HG03039 (cell line): ENCODE measurements around the gene RNF220.
A peak's percentile ranks its signal among the peaks of the same experiment; 100 is the strongest.

Experiments used
- ATAC-seq: cut with Tn5 transposase; IDR thresholded peaks from one replicate; pipeline ENCODE4 v1.9.1; 2021; ENCODE audit warnings: mild to moderate bottlenecking, moderate library complexity; ENCODE audit not compliant: unreplicated experiment

RNF220 gene

DNA sequence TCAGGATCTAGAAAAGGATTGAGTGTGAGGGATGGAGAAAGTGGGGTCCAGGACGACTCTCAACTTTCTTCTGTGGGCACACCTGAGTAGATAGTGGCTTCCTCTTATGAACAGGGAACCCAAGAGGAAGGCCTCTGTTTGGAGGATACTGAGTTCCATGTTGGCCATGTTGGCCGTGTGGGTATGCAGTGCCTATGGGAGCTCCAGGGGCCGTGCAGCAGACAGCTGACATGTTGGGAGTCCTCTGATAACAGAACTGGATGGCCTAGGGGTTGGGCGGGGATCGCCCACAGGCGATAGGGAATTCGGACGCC, 226.2 kb downstream of the RNF220 start:
- ATAC-seq, result peak; percentile 4

DNA sequence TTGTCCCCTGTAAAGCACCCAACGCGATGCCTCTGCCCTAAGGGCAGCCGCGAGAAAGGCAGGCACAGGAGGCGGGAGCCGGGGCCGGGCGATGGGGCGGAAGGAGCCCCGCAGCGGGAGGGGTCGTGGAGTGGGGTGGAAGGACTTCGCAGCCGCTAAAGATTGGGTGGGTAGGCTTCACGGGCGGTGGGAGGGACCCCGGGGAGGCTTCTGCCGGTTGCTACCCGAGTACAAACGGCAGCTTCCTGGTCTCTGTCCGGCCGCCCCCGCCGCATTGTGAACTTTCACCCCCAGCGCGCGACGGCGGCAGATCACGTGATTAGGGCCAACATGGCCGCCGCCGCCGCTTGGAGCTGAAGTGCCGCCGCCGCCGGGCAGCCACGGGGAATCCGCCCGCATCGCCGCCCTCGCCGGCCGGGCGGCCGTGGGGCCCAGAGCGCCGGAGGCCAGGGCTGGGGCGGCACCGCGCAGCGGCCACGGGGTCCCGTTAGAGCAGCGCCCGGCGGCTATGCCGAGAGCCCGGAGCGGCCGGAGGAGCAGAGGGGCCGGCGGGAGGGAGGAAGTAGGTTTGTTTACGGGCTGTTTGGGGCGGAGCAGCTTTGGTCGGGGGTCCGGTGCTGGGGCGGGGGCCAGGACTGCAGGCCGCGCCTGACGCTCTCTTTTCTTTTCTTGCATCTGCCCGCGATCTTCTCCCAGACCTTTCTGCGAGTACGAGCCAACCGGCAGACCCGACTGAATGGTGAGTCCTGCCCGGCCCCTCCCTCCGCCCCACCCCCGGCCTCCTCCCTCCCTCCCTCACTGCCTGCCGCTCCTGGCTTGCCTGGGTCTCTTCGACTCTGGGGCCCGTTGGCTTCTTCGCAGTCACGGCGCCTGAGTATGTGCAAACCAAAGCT, 226.8 kb downstream of the RNF220 start:
- peak; percentile 52 for ATAC-seq

DNA sequence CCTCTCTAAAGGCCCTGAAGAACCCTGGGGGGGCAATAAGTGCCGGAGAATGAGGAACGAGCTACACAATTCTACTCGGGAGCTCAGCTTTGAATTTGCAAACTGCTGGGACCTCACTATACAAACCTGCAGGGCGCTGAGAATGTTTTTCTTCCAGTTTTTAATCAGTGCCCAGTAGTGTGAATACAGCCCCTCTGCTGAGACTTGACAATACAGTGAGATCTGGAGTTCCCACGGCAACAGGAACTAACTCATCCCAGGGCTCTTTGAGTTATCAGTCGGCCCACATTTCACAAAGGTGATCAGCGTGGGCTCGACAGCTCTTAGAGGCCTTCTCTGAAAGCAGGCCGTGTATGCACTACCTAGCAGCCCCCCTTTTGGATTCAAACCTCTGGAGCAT, 227.5 kb downstream of the RNF220 start:
- ATAC-seq, result no peak

DNA sequence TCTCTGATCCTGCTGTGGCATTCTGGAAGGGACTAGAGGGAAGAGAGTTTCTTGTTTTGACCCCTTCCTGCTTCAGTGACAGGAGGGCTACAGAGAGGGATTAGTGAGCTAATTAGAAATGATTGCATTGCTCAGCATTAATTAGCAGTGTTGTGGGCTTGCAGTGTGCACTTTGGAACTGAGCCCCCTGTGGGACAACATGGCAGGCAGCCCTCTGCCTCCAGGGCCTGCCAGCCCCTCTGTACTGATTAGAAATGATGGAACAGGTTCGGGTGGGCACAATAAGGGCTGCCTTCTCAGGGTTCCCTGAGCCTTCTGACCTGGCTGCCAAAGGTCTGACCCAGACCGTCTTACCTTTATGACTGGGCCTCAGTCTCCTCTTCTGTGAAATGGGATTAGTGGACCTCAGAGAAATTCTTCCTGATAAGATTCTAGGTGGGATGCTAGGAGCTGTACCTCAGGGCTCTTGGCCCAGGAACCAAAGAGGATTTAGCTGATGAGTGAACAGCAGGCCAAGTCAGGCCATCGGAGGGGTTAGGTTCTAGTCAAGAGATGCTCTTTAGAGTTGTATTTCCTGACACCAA, 229.6 kb downstream of the RNF220 start:
- ATAC-seq, result no peak

DNA sequence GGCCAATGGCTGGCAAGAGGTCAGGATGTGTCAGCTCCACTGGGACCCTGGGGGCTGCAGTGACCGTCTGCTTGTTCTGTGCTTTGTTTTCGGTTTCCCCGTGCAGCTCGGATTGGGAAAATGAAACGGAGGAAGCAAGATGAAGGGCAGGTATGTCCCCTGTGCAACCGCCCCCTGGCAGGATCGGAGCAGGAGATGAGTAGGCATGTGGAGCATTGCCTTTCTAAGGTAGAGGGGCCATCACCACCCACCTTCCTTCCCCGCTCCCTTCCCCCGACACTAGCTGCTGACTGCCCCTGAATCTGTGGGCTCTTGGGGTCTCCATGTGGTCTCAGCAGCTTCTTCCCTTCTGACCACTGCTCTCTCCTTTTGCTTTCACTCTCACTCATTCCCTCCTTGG, 230.4 kb downstream of the RNF220 start:
- ATAC-seq, result no peak

DNA sequence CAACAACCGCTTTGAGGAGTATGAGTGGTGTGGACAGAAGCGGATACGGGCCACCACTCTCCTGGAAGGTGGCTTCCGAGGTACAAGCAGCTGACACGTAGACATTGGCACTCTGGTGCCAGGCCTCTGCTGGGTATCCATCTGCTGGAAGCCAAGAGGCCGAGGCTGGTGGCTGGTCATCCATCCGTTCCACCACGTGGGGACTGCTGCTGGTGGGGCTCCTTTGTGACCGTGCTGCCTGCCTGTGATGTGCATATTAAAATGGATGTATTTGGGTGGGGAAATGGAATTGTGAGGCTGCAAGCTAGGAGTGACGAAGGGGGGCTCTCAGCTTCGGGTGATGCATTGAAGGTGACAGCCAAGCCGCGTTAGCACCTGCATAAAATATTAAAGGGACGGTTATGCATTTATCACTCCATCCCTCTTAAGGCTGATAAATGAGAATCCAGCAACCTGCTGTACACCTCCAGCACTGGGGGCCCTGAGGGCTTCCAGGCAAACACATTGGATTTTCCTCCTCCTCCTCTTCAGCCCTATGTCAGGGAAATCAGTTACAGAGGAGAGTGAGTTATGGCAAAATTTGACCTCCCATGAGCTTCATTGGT, 231.1 kb downstream of the RNF220 start:
- no peak for ATAC-seq

DNA sequence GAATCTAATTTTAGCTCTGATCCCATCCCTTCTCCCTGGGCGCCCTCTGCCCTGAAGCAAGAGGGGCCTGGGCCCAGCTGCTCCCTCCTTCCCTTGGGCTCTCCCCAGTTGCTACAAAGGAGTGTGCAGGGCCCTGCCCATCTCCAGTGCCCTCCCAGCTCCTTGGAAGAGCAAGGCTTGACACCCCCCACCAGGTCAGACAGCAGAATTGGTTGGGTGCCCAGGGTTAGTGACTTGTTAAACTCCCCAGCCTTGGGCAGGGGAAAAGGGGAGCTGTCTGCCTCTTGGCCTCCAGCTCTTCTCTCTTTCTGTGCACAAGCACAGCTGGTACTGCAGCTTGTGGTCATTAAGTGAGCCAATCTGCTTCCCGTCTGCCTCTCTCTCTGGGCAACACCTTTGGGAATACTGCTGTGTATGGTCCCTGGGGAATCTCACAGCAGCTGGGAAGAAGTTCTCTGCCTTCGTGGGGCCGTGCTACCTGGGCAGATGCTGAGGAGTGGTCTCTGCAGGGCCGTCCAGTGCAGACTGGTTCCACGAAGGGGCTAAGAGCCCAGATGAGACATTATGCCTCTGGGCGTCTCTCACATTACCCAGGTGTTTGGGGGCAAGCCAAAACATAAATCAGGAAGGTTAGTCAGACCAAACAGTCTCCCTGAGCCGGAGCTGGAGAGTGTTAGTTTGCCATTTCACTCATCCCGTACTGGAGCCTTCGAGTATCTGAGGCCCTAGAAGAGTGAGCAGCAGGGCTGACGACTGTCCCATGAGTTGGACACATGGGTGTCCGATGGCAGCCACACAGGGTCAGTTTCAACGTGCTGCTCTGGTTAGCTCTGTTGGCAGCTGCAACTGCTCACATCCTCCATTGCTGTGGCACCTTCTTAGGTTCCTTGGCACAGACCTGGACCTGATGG, 231.9 kb downstream of the RNF220 start:
- no peak for ATAC-seq

DNA sequence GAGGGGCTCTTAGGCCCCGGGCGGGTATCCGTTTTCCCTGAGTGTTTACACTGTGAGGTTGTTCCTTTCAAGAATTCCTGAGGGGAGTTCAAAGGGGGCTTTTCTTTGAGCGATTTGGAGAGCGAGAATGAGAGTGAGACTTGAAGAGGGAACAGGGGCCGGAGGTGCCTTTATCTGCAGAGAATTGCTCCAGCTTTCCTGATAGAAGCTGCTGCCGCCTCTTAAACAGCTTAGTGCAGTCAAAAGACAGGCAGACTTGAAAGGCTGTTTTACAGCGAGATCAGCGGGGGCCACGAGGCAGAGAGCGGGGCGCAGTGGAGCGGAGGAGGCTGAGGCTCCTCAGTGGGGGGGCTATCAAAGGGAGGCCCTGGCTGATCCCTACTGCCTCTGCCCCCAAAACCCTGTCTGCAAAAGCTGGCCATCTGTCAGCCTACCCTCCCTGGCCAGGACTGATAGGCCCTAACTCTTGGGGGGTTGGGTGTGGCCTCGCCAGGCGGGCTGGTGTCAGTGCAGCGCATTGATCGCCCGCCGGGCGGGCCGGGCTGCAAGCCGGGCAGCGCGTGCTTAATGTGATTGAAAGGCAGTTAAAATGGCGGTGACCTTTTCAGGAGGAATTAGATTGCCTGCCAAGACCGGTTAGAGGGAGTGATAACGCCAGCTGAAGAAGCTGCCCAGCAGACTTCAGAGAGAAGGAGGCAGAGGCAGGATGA, 232.8 kb downstream of the RNF220 start:
- no peak for ATAC-seq

DNA sequence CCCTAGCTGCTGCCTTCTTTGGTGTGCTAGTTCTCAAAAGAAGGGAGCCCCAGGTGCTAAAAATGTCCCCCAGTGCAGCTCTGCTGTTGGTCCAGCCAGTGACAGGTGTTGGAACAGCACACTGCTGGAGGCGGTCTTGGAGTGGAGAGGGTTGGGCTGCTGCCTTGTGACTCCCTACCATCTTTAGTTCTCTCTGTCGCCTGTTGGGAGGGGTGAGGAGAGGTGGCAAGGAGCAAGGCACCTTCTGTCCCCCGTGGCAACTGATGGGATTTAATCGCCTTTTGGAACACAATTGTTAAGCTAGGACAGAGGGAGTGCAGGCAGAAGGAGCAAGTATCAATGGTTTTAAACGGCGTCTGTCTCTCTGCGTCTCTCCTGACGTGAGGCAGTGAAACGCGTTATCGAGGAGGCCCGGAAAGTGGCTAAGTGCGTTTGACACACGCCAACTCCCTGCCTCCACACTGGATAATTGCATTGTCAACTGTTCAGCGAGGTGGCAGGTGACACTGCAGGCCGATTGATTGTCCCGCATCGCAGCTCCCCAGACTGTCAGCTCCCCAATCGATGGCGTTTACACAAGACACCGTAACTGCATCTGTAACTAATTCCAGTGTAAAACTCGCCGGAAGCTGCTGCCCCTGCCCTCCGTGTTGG, 235.3 kb downstream of the RNF220 start:
- ATAC-seq, result no peak

DNA sequence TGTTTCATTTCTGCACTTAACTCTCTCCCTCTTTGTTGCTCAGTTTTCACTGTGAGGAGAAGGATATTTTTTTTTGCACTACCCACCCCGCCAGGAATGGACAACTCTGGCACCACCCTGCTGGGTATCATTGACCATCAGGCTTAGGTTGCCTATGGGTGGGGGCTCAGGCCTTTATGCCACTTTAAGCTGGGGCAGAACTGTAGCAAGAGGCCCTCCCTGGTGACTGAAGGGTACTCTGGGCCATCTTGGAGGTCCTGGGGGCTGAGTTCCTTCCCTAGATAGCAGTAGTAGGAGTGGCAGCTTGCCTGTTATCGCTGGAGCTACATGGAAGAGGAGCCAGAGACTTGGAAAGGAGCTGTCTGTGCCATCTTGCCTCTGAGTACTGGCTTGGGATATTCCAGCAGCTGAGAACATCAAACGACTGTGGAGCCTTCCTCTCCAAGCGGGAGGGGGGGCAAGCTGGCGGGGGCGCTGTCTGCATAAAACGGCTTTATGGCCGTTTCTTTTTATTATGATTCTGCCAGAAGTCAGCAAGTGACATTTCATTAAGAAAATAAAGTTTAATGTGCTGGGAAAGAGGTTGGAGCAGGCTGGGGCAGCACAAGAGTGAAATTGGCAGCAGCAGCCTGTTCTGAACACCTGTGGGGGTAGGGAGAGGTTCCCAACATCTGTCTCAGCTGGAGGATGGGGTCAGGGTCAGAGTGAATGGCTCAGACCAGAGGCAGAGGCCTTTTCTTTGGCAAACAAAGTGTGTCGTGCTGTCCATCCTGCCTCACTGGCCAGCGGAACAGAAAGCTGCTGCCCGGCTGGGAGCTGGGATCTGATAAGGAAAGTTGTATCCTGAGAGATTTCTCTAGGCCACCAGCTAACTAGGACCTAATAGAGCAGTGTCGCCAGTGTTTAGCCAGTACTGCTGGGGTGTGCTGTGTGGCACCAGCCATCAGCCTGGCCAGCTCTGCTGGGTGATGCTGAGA, 236.4 kb downstream of the RNF220 start:
- ATAC-seq, result no peak

DNA sequence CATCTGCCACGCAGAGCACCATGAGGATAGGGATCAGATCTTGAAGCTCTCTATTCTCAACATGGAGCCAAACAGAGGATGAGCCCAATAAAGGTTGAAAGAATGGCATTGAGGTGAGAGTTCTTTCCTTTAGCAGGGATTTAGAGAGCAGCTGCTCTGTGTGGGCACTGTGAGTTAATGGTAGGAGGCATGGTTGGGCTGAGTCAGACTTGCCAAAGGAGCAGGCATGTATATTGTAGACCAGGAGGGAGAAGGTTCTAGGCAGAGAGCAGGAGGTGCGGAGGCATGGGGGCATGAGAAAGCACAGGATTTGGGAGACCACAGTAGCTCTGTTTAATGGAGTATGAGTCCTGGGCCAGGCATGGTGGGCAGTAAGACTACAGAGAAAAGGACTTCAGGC, 237.2 kb downstream of the RNF220 start:
- no peak for ATAC-seq

DNA sequence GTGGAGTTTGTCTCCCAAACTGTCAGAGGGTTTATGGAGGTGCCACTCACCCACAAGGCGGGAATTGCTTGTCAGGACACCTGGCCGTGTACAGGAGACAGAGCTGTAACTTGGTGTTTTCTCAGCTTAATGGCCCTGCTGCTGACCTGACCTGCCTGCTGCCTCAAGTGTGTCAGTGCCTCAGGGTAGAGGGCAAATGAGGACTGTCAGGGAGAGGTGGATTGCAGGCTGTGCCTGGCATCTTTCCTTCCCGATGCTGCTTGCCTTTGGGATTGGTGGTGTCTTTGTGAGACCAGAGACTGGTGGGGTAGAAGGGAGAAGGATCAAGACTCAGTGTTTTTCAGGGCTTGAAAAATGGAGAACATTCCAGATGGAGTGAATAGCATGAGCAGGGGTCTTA, 237.9 kb downstream of the RNF220 start:
- ATAC-seq, result no peak

DNA sequence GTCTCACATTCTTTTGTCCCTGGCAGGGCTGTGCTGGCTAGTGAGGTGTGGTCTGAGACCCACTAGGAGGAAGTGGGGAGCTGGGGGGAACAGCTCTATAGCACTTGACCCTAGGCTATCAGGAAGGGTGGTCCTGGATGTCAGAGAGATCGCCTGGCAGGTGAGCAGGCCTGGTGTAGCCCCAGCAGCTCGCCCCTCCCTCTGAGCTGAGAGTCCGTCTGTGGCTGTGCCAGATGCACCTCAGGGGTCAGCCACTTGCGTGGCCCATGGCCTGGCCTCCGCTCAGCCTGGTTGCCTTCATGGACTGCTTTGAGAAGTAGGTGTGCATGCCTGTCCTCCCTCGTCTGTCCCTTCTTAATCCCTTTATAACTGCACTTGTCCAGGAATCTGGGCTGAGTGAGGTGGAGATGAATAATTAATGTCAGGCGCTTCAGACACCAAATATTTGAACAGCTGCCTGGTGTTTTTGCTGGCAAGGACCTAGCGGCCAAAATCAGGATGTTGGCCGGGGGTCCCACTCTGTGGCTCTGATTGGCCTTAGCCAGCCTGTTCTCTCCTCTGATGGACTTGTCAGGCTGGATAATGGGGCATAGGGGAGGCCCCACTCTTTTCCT, 238.8 kb downstream of the RNF220 start:
- no peak for ATAC-seq

DNA sequence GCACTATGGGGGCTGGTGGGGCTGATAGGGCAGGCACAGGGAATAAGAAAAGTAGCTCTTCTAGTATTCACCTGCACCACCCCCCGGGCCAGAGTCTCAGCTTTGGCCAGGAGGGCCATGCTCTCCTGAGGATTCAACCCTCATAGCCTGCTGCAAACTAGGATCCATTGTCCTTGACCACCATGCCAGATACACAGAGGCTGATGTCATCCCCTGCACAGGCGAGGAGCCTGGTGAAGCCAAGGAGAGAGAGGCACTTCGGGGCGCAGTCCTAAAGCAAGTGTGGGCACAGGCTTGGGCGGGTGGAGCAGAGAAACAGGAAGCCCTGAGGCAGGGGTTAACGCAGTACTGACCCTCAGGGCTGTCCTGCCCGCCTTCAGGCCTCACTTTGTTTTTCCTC, 239.8 kb downstream of the RNF220 start:
- no peak for ATAC-seq

DNA sequence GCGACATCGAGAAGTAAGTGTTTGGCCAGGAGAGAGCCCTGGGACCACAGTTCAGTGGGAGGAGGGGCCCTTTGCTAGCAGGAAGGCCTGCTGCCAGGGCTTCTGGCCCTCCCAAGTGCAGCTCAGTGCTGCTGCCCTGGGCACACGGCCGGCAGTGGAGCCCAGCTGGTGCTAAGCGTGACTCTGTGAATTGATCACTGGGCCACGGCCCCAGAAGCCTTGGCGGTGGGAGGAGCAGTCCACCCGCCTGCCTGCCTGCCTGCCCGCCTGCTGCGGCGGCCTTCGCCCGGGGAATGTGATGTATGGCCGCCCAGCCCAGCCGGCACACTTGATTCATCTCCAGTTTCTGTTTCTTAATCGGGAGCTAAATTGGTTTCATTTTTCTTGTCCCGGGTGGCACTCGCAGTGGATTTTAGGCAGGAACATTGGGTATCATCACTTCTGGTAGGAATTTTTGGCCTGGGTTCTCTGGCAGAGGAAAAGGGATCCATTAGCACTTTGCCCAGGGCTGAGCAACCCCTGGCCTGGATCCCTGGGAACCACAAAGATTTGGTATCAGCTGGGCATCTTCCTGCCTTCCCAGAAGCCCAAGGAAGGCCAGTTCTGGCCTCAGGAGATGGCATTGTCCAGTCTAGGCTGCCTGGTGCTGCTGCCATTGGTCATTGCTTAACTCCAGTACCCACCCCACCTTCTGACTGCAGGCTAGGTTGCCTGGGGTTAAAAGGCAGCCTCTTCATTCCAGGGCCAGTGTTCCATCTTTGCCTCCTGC, 240.6 kb downstream of the RNF220 start:
- no peak for ATAC-seq

DNA sequence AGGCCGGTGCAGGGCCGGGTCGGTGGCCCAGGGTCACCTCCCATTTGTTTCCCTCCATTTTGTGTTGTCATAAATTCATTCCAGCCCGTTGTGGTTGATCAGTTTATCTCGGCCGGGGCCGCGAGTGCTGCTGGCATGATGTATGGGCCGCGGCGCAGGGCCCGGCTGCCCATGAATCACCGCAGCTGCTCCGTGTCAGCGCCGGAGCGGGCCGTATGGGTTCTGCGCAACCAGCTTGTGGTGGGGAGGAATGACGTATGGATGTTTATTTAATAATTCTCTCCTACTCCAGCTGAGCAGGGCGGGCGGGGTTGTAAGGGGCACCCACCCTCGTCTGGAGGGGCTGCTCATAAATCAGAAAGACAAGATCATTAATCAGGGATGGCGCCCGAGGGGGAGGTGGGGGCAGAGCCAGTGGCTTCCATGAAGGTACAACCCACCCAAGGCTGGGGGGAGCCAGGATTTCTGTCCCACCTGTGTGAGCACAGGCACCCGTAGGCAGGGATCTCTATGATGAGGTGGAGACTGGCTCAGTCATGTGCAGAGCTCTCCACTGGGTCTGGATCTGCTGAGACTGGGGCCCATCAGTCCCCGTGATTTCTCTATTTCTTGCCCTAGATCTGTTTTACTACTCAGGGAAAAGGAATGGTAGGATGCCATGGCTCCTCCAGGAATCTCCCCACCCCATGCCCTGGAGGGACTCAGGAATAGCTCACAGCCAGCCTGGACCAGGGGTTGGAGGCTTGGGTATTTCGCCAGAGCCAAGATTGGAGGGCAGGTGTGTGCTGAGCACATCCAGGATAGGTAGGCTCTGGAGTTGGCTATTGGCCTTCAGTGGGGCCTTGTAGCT, 241.4 kb downstream of the RNF220 start:
- no peak for ATAC-seq

DNA sequence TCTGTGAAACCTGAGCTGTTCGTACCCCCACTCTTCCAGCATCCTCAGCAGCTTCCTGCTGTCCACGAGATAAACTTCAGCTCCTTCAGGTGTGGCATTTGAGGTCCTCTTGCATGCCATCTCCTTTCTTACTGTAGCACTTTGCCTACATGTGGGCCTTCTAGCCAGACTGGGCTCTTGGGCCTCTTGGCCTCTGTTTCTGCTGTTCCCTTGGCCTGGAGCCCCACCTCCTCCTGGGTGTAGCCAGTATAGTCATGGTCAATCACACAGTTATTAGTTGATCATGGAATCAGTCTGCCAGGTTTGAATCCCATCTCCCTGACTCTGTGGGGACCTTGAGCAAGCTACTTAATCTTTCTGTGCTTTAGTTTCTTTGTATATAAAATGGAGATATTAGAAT, 242.8 kb downstream of the RNF220 start:
- no peak for ATAC-seq
